Gastroesophageal sphincter (tissue), 3 donors: ENCODE results near the gene RYR2.

Experiments
- CTCF ChIP-seq, 4 experiments: fragments of 200-600 bp in 2 of 4; fragments of 450-650 bp in 2 of 4; sonication (generic) in 1 of 4; IDR thresholded peaks; one replicate each; pipeline ENCODE4 v1.5.1; 2017 to 2019; ENCODE audit warnings: antibody characterized with exemption in 4 of 4, mild to moderate bottlenecking in 2 of 4, moderate library complexity in 2 of 4
- POLR2A ChIP-seq, 2 donors: fragments of 450-650 bp; IDR thresholded peaks; one replicate each; pipeline ENCODE4 v1.6.1; 2017; ENCODE audit warnings: antibody characterized with exemption in 2 of 2, mild to moderate bottlenecking in 2 of 2, moderate library complexity in 1 of 2

GRCh38 chr1:237309595-237310118 lies 267.7 kb downstream of the RYR2 start:
- TF ChIP-seq CTCF (IDR thresholded peaks at IDR 0.05) (no peak), POLR2A (IDR thresholded peaks at IDR 0.05) (no peak)
